GM18907 (cell line): ENCODE data around the gene KCNH6.

Source experiments
- ATAC-seq: cut with Tn5 transposase; IDR thresholded peaks from one replicate; pipeline ENCODE4 v1.9.1; 2021; ENCODE audit warnings: mild to moderate bottlenecking, moderate library complexity; ENCODE audit not compliant: unreplicated experiment

The KCNH6 gene

DNA sequence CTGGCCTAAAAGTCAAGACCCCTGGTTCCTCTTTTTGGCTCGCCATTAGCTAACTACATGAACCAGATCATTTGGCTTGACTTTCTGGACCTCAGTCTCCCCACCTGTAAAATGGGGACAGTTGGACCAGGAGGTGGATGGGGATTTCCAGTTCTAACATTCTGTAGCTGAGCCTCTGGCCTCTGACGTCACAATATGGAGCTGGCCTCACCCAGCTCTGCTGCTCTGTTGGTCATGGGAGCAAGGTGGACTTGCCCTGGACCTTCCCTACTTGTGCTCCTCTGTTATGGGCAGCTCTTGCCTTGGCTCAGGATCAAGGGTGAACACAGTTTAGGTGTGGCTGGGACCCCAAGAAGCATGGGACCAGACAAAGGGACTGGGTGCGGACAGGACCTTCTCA, 16.5 kb upstream of the KCNH6 start:
- ATAC-seq = no peak

DNA sequence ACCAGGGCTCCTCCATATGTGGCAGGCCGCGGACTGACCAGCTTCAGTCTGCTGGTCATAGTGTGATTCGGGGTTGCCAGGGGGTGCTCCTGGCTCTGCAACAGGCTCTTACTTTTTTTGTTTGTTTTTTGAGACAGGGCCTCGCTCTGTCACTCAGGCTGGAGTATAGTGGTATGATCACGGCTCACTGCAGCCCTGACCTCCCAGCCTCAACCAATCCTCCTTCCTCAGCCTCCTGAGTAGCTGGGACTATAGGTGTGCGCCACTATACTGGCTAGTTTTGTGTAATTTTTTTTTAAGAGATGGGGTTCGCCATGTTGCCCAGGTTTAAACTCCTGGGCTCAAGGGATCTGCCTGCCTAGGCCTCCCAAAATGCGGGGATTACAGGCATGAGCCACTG, 11.8 kb upstream of the KCNH6 start:
- no peak for ATAC-seq

- no peak for ATAC-seq
Observed at GRCh38 chr17:63512388-63512787, 10.8 kb upstream of the KCNH6 start.

- no peak for ATAC-seq
Observed at GRCh38 chr17:63512896-63513644, 10.1 kb upstream of the KCNH6 start.

DNA sequence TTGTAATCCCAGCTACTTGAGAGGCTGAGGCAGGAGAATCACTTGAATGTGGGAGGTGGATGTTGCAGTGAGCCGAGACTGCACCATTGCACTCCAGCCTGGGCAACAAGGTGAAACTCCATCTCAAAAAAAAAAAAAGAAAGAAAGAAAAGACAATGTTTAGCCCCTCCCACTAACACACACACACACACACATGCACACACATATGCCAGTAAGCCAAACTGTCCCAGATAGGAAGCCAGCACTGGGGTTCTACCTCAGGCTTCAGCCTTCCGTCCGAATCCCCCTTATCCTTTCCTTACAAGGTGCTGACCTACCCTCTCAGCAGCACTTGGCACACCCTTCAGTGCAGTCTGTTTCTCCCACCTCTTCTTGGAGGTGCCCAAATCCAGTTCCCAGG, 8.7 kb upstream of the KCNH6 start:
- ATAC-seq = no peak

DNA sequence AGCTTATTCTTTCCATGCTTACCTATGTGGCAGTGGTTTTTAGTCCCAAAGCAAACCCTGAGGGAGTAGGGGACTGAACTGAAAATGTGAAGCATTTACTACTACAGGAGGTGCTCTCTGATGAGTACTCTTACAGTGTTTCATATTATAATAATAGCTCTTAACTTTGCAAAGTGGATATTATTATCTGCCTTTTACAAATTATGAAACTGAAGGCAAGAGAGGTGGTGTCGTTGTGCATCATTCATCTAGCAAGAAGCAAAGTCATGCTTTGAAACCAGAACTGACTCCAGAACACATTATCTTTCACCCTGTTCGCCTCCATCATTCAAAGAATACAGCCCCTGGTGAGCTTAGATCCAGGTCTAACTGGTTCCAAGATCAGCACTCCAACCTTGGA, 8.2 kb upstream of the KCNH6 start:
- ATAC-seq = no peak

GRCh38 chr17:63515426-63515825, 7.7 kb upstream of the KCNH6 start:
- no peak for ATAC-seq

DNA sequence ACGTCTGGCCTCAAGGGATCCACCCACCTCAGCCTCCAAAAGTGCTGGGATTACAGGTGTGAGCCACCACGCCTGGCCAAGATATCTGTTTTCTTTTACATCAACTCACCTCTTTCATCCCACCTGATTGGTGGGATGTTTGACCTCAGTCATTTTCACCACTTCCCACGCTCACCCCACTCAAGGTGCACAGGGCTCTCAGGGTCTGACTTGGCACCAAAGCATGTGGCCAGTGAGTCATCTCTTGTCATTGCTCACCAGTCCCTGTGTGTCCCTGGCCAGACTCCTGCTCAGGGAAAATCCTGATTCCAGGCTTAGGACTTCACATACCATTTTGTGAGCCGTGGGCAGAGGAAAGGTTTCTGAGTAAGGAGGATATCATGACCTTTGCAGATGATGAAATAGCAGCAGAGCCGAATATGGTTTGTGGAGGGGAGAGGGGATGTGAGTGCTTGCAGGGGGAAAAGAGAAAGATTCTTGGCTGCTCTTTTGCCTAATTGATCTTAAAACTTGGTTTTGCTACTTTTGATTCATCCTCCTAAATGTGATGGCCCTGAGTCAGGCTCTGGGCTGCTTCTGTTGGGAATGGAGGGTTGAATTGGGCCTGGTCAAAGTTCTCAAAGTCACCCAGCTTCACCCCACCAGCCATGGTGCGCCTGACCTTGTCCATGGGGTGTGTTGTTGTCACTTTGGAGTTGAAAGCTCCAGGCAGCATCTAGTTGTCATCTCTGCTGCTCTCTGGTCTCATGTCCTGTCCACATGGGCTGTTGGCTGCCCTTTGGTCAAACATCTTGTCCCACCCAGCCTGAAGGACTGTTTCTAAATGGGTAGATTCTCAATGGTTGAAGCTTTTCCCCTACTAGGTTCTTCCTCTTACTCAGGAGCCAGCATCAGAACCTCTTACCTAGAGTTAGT, 6.0 kb upstream of the KCNH6 start:
- no peak for ATAC-seq

GRCh38 chr17:63517825-63518534, 5.2 kb upstream of the KCNH6 start:
- ATAC-seq = no peak

DNA sequence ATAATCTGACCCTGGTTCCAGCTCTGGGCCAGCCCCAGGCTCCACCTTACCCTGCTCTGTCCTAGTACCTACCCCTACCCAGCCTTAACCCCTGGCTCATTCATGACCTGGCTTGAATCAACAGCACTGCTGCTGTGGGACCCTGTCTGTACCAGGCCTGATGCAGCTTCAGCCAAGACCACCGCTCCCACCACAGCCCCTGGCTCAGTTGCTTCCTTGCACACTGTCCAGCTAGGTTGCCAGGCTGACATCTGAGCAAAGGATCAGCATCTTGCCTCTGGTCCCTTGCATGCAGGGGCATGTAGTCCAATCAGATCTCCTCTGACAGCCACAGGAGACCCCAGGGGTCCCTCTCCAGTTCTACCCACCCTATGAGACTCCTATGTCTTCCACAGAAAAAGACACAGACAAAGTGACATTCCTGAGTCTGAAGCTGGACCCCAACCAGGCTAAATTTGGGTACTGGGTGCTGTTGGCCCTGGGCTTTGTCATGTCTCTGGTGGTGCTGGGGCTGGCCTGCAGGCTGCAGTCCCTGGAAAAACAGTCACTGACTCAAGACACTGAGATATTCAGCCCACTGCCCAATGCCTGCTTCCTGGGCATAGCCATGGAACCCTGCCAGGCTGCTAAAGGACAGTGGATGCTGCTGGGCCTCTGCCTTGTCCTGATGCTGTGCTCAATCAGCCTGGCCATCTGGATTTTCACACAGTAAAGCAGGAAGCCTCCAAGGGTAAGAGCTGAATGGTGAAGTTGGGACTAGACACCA, 3.9 kb upstream of the KCNH6 start:
- no peak for ATAC-seq

GRCh38 chr17:63519972-63520882, 2.9 kb upstream of the KCNH6 start:
- no peak for ATAC-seq

- no peak for ATAC-seq
Observed at GRCh38 chr17:63524051-63524450, 893 bp downstream of the KCNH6 start.

DNA sequence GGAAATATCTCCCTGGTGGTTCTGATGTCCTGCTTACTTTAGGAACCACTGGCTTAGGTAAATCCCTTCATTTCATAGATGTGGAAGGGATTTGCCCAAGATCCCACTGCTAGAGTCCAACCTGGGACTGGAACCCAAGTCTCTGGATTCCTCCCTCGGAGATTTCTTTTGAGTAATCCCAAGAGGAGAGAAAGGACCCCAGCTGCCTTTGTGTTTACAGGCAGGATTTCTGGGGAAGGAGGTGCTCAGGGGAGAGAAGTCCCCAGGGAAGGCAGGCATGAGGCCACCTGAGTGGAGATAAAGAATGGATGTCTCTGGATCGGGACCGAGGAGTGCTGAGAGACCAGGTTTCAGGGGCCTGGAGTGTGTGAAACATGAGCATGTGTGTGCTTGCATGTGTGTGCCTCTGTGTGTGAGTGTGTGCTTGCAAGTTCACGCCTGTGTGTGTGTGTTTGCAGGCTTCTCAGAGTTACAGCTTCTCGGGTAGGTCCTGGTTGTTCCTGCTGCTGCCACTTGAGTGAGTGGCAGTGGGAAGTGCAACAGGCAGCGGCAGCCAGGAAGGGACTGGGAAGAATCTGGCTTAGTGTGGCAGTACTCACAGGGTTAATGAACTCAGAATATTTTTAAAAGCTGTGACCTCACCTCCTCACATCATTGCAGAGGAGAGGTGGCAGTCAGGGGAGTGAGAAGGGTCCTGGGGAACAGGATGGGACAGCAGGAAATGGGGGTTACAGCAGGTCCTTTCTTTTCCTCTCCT, 2.2 kb downstream of the KCNH6 start:
- ATAC-seq = no peak

- ATAC-seq = no peak
Observed at GRCh38 chr17:63526861-63527260, 3.7 kb downstream of the KCNH6 start.

DNA sequence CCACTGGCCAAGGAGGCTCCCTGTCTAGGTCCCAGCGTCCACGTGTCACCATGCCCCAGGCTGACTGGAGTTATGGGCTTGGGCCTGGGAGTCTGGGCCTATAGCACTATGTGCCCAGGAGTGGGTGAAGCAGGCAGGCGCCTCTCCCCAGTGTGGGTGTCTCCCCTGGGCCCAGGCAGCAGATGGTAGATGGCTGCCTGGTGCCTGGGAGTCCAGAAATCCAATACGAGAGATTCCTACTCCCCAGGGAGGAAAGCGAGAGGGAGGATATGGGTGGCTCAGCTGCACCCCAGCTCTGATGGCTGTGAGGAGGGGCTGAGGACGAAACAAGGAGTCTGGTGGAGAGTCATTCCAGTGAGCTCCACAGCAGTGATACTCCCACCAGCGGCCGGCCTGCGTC, 5.0 kb downstream of the KCNH6 start:
- no peak for ATAC-seq

- ATAC-seq = no peak
Observed at GRCh38 chr17:63529711-63530556, 6.8 kb downstream of the KCNH6 start.

- ATAC-seq = no peak
Observed at GRCh38 chr17:63530557-63531021, 7.4 kb downstream of the KCNH6 start.
